GM18519 (cell line): Measurements from ENCODE around the gene CSNK1A1.

ENCODE experiments used
- ATAC-seq: cut with Tn5 transposase; IDR thresholded peaks from one replicate; pipeline ENCODE4 v1.9.1; 2021; ENCODE audit warnings: mild to moderate bottlenecking, moderate library complexity; ENCODE audit not compliant: unreplicated experiment, low FRiP score

The CSNK1A1 gene

DNA sequence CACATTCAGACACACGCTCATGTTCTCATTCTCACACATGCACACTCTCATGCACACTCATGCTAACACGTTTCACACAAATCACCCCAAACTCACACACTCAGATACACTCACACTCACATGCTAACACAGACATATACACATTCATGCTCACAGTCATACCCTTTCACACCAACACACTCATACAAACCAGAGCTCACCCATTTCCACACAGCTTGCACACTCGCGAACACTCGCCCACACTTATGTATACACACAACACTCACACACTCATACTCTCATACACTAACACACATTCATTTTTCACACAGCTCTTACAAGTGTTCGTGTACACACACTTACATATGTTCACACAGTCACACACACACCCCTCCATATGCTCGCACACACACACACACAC is 108.0 kb downstream of the CSNK1A1 start:
- ATAC-seq, result no peak

DNA sequence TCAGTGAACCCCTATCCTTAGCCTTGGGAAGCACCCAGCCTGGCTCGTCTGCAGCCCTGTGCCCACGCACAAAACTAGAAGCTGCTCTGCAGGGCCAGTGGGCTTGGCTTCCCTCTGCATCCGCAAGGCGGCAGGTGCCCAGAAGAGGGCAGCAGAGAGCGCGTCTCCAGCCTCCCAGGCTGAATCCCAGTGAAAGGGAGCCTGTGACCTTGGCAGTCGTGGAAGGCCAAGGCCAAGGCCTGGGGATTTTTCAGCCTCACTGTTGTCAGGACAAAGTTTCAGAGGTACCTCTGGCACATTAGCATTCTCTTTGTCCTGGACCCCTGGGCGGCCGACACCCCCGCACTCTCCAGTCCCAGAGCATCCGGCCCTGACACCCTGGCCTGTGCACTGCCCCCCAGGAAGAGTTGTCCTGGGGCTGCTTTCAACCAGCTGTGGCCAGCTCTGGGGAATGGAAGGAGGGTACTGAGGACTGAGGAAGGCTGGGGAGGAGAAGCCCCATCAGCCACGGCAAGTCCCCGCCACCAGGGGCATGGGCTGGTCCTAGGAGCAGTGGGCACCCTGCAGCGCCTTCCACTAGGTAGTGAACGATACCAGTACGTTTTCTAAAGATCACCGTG is 108.6 kb downstream of the CSNK1A1 start:
- no peak for ATAC-seq
